Iris pigment epithelial cell (primary cell): ENCODE results near the gene PIGU.

Experiments used
- DNase-seq: peaks from one replicate; pipeline ENCODE4 v3.0.0-alpha.2; 2011; ENCODE audit warnings: low read depth

Gene PIGU

DNA sequence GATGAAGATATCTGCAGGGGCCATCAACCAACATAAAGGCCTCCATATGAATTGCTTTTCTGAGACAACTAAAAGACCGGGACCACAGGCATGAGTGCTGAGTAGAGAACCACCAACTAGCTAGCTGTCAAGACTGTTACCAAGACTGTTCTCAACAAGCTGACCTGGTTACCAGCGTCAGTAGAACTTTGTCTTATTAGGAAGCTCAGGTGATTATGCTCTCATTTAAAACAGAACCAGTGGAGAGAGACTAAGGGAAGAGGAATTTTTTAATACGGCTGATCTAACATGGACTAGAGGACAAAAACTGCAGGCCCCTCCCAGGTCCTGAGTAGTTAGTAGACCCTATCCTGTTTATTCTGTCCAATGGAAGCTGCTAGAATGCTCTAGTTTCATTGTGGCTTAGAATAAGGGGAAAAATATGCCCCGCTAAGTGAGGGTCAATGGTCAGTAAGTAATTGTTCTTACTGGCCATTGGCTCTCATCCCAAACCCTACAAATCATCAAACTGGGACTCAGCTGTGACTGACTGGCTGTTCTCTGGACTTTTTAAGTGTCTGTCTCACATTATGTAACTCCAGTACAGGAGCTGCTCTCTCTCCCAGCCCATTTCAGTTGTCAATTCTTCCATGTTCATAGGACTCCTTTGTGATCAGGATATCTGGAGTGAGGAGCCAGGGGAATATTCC, 164.5 kb downstream of the PIGU start:
- DNase-seq, result no peak

DNA sequence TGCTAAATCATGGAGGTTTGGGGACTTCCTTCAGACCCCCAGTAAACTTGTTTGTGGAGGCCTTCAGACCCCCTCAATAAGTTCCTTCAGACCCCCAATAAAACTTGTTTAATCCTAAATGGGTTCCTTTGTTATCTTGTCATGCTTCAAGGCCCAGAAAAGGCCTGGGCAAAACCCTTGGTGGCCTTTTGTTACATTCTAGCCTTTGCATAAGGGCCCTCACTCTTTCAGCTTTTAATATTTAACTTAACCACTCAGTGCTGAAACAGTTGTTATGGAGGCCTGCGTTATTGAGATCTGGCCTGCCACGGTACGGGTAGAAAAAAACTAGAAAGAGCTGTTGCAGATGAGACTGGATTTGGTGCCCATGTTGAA, 165.0 kb downstream of the PIGU start:
- DNase-seq, result no peak

DNA sequence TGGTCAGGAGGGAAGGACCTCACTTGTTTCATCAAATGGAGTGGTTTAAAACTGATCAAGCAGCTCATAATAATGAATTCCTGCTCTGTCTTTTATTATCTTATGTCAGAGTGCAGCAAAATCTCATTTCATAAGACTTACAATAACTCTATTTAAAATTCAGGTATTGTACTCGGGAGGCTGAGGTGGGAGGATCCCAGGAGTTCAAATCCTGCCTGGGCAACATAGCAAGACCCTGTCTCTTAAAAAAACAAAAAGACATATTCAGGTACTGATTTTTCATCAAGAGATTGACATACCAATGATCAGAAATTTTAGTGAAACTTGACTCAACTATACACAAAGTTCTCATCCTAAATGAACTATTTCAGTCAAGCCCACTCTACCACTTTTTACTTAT, 166.3 kb downstream of the PIGU start:
- no peak for DNase-seq
